Measurements from ENCODE around the gene KIF26B.
"Not testable (repeated sequence)": the region's sequence is repeated elsewhere in the genome, so short reads cannot be mapped to it uniquely, and the experiment has no call there.

DNA sequence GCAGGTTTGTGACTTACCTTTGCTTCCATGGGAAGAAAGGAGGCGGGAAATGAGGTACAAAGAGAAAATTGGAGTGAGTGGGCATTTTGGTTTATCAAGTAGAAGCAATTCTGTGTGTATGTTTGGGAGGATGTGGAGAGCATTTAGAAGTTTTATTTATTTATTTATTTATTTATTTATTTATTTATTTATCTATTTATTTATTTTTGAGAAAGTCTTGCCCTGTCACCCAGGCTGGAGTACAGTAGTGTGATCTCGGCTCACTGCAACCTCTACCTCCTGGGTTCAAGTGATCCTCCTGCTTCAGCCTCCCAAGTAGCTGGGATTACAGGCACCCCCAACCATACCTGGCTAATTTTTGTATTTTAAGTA lies 182.2 kb downstream of the KIF26B start:
- TF ChIP-seq EZH2phosphoT487 (IDR thresholded peaks at IDR 0.05; ENCODE audit: borderline replicate concordance, low read depth); YY1 (IDR thresholded peaks at IDR 0.05; ENCODE audit: low read depth); MEF2A (IDR thresholded peaks at IDR 0.05; ENCODE audit: borderline replicate concordance, low read depth); FOXJ3 (CRISPR knock-in tag; IDR thresholded peaks at IDR 0.05); POLR2AphosphoS5 (IDR thresholded peaks at IDR 0.05; ENCODE audit: low read depth, low read length); SMC3 (IDR thresholded peaks at IDR 0.05; ENCODE audit: low read depth, low read length); EP300 (IDR thresholded peaks at IDR 0.05; ENCODE audit: borderline replicate concordance in 1 of 2, low read depth in 1 of 2, low read length in 1 of 2); MXI1 (IDR thresholded peaks at IDR 0.05; ENCODE audit: low read depth, low read length): not testable (repeated sequence)
- TF ChIP-seq, protein P1, sequence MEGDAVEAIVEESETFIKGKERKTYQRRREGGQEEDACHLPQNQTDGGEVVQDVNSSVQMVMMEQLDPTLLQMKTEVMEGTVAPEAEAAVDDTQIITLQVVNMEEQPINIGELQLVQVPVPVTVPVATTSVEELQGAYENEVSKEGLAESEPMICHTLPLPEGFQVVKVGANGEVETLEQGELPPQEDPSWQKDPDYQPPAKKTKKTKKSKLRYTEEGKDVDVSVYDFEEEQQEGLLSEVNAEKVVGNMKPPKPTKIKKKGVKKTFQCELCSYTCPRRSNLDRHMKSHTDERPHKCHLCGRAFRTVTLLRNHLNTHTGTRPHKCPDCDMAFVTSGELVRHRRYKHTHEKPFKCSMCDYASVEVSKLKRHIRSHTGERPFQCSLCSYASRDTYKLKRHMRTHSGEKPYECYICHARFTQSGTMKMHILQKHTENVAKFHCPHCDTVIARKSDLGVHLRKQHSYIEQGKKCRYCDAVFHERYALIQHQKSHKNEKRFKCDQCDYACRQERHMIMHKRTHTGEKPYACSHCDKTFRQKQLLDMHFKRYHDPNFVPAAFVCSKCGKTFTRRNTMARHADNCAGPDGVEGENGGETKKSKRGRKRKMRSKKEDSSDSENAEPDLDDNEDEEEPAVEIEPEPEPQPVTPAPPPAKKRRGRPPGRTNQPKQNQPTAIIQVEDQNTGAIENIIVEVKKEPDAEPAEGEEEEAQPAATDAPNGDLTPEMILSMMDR (IDR thresholded peaks at IDR 0.05): not testable (repeated sequence)
- TF ChIP-seq, protein P2, sequence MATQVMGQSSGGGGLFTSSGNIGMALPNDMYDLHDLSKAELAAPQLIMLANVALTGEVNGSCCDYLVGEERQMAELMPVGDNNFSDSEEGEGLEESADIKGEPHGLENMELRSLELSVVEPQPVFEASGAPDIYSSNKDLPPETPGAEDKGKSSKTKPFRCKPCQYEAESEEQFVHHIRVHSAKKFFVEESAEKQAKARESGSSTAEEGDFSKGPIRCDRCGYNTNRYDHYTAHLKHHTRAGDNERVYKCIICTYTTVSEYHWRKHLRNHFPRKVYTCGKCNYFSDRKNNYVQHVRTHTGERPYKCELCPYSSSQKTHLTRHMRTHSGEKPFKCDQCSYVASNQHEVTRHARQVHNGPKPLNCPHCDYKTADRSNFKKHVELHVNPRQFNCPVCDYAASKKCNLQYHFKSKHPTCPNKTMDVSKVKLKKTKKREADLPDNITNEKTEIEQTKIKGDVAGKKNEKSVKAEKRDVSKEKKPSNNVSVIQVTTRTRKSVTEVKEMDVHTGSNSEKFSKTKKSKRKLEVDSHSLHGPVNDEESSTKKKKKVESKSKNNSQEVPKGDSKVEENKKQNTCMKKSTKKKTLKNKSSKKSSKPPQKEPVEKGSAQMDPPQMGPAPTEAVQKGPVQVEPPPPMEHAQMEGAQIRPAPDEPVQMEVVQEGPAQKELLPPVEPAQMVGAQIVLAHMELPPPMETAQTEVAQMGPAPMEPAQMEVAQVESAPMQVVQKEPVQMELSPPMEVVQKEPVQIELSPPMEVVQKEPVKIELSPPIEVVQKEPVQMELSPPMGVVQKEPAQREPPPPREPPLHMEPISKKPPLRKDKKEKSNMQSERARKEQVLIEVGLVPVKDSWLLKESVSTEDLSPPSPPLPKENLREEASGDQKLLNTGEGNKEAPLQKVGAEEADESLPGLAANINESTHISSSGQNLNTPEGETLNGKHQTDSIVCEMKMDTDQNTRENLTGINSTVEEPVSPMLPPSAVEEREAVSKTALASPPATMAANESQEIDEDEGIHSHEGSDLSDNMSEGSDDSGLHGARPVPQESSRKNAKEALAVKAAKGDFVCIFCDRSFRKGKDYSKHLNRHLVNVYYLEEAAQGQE (IDR thresholded peaks at IDR 0.05; ENCODE audit: low read depth, low read length): not testable (repeated sequence)

All from SK-N-SH (cell line).